ENCODE measurements around the gene APOL6.
A peak's percentile ranks its signal among the peaks of the same experiment; 100 is the strongest.

The APOL6 gene, protein sequence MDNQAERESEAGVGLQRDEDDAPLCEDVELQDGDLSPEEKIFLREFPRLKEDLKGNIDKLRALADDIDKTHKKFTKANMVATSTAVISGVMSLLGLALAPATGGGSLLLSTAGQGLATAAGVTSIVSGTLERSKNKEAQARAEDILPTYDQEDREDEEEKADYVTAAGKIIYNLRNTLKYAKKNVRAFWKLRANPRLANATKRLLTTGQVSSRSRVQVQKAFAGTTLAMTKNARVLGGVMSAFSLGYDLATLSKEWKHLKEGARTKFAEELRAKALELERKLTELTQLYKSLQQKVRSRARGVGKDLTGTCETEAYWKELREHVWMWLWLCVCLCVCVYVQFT

DNA sequence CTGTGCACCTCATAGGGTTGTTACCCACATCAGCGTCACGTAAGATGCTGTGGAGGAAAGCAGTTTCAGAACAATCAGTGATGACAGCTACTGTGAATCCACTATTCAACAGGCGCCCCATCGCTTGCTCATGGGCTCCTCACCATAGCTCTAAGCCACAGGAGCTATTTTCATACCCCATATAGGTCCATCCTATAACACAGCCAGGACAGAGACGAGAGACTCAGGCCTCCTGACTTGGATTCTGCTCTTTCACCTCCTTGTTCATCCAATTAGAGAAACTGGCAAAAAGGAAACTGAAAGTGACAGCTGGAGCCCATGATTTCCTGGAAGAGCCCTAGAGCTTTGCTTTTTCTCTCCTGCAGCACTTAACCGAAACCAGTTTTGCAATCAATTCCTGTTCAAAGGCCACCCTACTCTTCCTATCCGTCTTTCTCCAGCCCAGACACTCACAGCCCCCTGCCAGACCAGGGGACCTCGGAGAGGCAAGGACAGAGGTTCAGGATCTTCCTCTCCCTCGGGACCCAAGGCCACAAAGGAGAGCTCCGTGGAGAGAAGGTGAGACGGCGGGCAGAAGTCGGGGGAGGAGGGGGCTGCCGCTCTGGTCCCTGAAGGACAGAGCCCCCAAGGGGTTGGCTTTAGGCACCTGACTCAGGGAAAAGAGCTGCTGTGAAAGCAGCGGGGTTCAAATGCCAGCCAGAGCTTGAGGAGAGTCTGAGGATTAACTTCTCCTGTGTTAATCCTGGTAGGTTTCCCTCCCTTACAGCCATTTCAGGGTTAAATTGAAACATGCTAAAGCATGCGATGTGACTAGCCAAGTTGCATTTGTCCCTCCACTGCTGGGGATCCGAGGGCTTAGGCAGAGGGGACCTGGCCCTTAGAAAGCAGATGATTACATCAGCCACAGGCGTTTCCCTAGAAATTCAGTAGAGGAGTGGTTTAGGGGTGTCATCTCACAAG lies at the start of gene APOL6:
TSS of gene APOL6 (plus strand) at position 381 of the 960 bp plus-strand sequence. CDS start 7,980 bp downstream, outside the sequence.
- peak; percentile 54 for DNase-seq (ENCODE audit: low read depth)
- peak within 1 kb of the TSS; percentile 62 for H3K4me3 ChIP-seq (ENCODE audit: low read depth, low read length)

GRCh38 chr22:35599364-35599763 lies 48.9 kb upstream of the APOL6 start:
- DNase-seq (ENCODE audit: low read depth), result no peak
- no peak overlapping the region for H3K4me3 ChIP-seq (ENCODE audit: low read depth, low read length)

GRCh38 chr22:35600476-35600875 lies 47.8 kb upstream of the APOL6 start:
- DNase-seq (ENCODE audit: low read depth), result no peak
- H3K4me3 ChIP-seq (ENCODE audit: low read depth, low read length), result no peak overlapping the region

GRCh38 chr22:35601013-35601580 lies 47.1 kb upstream of the APOL6 start:
- DNase-seq (ENCODE audit: low read depth), result no peak
- H3K4me3 ChIP-seq (ENCODE audit: low read depth, low read length), result no peak overlapping the region

DNA sequence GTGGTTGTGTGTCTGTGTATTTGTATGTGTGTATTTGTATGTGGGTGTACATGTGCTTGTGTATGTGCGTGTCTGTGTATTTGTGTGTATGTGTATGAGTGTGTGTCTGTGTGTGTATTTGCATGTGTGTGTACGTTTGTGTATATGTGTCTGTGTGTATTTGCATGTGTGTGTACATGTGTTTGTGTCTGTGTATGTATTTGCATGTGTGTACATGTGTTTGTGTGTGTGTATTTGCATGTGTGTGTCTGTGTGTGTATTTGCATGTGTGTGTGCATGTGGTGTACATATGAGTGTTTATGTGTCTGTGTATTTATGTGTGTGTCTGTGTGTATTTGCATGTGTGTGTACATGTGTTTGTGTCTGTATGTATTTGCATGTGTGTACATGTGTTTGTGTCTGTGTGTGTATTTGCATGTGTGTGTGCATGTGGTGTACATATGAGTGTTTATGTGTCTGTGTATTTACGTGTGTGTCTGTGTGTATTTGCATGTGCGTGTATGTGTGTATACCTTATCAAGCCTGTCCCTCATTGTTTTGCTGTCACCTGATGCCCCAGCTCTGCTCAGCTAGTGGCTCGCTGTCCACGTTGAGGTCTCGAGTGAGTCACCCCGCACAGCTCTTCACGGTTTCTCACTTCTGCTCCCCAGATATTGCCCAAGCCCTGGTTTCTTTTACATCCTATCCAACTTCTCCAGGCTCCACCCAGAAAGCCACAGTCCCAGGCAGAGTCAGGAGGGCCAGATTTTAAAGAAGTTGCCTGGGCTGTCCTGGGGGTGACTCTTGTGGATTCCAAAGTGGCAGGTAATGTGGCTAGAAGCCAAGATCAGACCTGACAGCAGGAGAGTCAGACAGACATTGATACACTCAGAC lies 46.3 kb upstream of the APOL6 start:
- DNase-seq (ENCODE audit: low read depth), result no peak
- H3K4me3 ChIP-seq (ENCODE audit: low read depth, low read length), result no peak overlapping the region

DNA sequence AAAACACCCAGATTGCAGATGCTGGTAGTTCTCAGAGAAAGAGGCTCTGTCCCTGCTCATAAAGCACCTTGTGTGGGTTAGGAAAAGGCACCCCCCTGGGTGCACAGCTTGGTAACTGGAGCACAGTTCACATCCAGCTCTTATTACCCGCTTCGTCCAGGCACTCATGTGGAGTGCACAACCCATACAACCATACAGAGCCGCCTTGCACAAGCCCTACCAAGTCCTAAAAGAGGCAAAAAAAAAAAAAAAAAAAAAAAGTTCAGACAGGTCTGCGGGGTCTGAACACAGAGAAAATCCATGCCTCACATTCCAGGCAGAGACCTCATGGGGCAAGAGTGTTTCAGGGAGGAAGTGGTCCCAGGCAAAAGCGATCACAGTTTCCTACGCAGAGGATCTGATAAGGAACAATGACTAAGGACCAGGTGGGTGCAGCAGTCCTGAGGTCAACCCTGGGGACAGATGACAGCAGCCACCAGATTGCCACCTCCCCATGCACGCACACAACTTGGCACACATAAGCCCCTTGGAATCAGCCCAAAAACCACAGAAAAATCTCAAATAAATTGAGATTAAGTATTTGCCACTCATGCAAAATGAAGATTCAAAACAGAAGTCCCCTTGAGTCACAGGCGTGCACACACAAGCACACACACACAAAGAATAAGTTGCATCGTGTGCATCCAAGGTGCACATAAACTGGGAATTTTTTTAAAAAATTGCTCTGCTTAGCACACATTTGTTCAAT lies 43.5 kb upstream of the APOL6 start:
- DNase-seq (ENCODE audit: low read depth), result no peak

DNA sequence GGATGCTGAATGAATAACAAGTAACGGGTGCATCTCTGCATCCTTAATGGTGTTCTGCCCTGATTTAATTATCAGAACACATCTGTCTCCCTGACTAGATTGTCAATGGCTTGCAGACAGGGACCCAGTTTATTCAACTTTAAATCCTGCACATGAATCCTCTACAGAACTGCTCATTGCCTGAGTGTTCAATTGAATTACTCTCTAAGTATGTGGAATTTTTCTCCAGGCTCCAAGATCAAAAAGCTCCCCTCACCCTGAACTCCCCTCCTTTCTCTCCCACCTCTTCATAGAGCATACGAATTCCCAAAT lies 42.9 kb upstream of the APOL6 start:
- H3K4me3 ChIP-seq (ENCODE audit: low read depth, low read length), result no peak overlapping the region
- DNase-seq (ENCODE audit: low read depth), result no peak

More for the DNA sequence above, 43.5 kb upstream of the APOL6 start:
- no peak overlapping the region for H3K4me3 ChIP-seq (ENCODE audit: low read depth, low read length)

GRCh38 chr22:35605851-35606481 lies 42.3 kb upstream of the APOL6 start:
- no peak overlapping the region for H3K4me3 ChIP-seq (ENCODE audit: low read depth, low read length)
- no peak for DNase-seq (ENCODE audit: low read depth)

- DNase-seq (ENCODE audit: low read depth), result no peak
- no peak overlapping the region for H3K4me3 ChIP-seq (ENCODE audit: low read depth, low read length)
Observed at GRCh38 chr22:35606916-35607315, 41.3 kb upstream of the APOL6 start.

DNA sequence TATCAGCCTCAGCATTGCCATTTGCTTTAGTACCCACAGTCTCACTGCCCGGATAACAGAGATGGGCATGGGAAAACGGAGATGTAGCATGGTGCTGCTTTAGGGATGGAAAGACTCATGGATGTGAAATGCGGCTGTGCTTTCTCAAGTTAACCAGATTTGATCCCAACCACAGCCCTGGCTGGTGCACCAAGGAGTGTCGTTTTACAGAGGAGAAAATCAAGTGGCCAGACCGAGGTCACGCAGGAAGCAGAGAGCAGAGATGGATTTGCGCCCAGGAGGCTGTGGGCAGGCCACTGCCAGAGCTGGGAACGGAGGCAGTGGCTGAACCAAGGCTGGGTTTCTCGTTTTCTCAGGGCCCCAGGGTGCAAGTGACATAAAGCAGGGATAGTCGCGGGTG lies 40.2 kb upstream of the APOL6 start:
- DNase-seq (ENCODE audit: low read depth), result no peak
- H3K4me3 ChIP-seq (ENCODE audit: low read depth, low read length), result no peak overlapping the region

DNA sequence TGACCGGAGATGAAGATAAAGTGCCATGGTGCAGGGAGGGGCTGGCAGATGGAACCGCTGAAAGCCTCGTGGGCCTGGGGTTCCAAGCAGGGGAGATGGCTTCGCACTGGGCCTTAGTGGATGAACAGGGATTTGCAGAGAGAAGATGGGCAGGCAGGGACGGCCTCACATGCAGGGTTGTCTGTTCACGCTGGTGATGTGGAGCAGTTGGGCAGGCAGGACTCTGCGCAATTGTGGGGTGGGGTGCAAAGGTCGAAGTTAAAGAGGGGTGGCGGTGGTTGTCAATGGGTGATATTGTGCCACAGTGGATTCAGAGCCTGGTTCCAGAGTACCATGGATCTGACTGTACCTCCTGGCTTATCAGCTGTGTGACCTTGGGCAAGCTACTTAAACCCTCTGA lies 39.0 kb upstream of the APOL6 start:
- H3K4me3 ChIP-seq (ENCODE audit: low read depth, low read length), result no peak overlapping the region
- no peak for DNase-seq (ENCODE audit: low read depth)

DNA sequence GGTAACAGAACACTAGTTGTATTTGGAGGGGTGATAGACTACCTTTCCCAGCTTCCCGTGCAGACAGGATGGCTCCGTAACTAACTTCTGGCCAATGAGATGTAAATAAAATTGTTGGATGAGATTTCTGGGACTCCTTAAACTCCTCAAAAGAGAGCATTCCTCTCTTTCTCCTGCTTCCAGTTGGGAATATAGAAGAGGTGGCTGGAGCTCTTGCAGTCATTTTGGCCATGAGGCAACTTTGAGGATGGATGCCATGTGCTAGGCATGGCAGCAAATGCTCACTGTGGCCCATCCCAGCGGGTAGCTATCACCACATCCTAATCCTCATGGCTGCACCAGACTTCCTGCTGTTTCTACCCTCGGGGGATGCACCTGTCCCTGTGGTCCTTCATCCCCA lies 38.5 kb upstream of the APOL6 start:
- DNase-seq (ENCODE audit: low read depth), result no peak
- H3K4me3 ChIP-seq (ENCODE audit: low read depth, low read length), result no peak overlapping the region

DNA sequence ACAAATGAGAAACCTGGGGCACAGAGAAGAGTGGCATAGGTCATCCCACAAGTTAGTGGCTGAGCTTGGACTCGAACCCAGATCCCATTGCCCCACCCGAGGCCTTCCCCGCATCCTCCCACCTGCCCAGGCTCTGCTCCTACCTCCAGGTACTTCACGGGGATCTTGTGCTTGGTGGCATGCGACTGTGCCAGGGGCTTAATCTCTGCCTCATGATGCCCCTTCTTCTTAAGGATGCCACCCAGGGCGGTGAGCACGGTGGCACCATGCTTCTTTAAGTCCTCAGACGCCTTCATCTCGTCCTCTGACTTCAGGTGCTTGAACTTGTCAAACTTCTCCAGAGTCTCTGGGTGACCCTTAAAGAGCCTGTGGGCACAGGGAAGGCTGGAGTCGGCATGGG lies 37.5 kb upstream of the APOL6 start:
- H3K4me3 ChIP-seq (ENCODE audit: low read depth, low read length), result no peak overlapping the region
- no peak for DNase-seq (ENCODE audit: low read depth)

DNA sequence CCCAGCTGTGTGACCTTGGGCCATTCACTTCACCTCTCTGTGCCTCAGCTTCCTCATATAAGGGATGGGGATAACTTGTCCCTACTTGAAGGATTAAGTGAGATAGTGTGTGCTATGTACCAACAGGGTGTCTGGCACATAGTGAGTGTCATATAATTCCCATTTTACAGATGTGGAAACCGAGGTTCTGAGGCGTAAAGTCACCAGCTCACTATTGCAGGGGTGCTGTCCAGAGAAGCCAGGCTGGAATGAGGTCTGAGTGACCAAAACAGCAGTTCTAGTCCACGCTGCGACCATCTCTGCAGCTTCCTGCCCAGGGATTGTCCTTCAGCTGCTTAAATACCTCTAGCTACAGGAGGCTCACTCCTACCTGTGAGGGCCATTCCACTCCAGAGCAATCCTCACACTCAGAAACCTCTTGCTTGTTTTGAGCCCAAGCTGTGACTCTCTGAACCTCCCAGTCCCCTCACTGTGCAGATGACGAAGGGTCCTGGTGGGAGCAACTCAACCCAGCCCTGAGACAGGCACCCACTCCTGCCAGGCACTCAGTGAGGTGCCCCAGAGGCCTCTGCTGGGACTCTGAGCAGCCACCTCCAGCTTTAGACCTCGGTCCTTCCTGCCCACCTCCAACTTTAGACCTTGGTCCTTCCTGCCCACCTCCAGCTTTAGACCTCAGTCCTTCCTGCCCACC lies 36.9 kb upstream of the APOL6 start:
- no peak for DNase-seq (ENCODE audit: low read depth)
- no peak overlapping the region for H3K4me3 ChIP-seq (ENCODE audit: low read depth, low read length)

DNA sequence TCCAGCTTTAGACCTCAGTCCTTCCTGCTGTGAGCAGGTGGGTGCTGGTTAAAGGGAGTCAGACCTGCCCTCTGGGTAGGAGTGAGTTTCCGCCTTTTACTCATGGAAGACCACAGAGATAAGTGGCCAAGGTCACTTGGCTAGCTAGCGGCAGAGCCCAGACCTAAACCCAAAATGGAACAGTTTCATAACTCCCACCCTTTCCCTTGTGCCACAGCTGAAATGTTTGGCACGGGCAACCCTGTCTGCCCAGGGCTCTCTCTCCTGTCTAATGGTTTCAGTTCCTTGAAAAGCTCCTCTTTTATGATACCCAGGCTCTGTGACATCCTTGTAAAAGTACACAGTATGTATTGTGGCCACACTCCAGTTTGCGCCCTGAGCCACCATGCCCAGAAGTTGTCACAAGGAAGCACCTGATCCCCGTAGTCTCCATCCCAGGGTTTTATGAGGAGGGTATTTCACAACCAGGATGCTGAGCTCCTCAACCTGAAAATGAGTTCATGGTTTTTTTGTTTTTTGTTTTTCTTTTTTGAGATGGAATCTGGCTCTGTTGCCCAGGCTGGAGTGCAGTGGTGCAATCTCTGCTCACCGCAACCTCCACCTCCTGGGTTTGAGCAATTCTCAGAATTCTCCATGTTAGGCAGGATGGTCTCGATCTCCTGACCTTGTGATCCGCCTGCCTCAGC lies 36.2 kb upstream of the APOL6 start:
- H3K4me3 ChIP-seq (ENCODE audit: low read depth, low read length), result no peak overlapping the region

DNA sequence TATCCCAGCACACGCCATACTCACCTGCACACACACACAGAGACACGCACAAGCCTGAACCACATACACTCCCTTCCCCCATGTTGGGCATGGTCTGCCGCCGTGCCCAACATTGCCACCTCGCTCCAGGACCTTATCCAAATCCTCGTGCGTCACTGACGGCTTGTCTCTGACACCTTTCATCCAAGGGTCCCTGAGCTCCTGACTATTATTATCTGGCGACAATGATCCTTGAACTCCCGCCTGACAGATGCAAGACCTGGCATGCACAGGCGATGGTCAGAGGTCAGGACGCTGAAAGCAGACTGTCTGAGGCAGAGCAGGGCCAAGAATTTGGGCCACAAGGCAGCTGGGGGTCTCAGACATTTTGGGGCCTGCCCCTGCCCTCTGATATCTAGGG lies 35.3 kb upstream of the APOL6 start:
- DNase-seq (ENCODE audit: low read depth), result no peak
- no peak overlapping the region for H3K4me3 ChIP-seq (ENCODE audit: low read depth, low read length)

More for the DNA sequence above, 36.2 kb upstream of the APOL6 start:
- DNase-seq (ENCODE audit: low read depth), result no peak

DNA sequence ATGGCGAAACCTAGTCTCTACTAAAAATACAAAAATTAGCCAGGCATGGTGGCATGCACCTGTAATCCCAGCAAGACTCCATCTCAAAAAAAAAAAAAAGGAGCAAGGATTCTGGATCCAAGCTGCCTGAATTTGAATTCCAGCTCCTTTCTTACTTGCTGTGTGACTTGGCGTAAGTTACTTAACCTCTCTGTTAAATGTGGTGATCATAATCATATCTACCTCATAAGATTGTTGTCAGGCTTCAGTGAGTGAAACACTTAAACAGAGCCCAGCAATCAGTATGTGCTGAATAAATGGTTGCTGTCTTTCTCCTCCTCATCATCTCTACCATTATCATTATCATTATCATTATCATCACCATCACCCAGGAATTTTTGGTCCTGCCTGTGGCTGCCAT lies 33.8 kb upstream of the APOL6 start:
- H3K4me3 ChIP-seq (ENCODE audit: low read depth, low read length), result no peak overlapping the region
- DNase-seq (ENCODE audit: low read depth), result no peak

All from skeletal muscle cell (primary cell).